Stimulated activated CD4-positive, alpha-beta T cell treated with anti-CD3 and anti-CD28 coated beads, TNF-alpha, amount 100 ng/mL, for 4 hours (primary cell): ENCODE results near the gene FAM193A.
A peak's percentile ranks its signal among the peaks of the same experiment; 100 is the strongest.
"Not testable (repeated sequence)": the region's sequence is repeated elsewhere in the genome, so short reads cannot be mapped to it uniquely, and the experiment has no call there.

Source experiments
- DNase-seq, 3 experiments: peaks; one replicate each; pipeline ENCODE4 v3.0.0-alpha.2; 2020; ENCODE audit warnings: low read depth in 3 of 3

FAM193A gene

GRCh38 chr4:2536193-2537010 is at the start of gene FAM193A:
Gene FAM193A (plus strand): TSS chr4:2536647. CDS start chr4:2536916, 269 bp downstream.
- DNase-seq, result peak; percentile 95 to 99 (median 99)

GRCh38 chr4:2486981-2487380 is 49.5 kb upstream of the FAM193A start:
- no peak for DNase-seq

GRCh38 chr4:2487632-2488031 is 48.8 kb upstream of the FAM193A start:
- DNase-seq, result no peak

GRCh38 chr4:2489081-2489805 is 47.2 kb upstream of the FAM193A start:
- no peak for DNase-seq

- no peak for DNase-seq
Measured at GRCh38 chr4:2489841-2490552, 46.5 kb upstream of the FAM193A start.

- no peak for DNase-seq
Measured at GRCh38 chr4:2492970-2493369, 43.5 kb upstream of the FAM193A start.

GRCh38 chr4:2494992-2495391 is 41.5 kb upstream of the FAM193A start:
- DNase-seq, result no peak

- no peak for DNase-seq
Measured at GRCh38 chr4:2497324-2497723, 39.1 kb upstream of the FAM193A start.

GRCh38 chr4:2497931-2498330 is 38.5 kb upstream of the FAM193A start:
- no peak for DNase-seq

GRCh38 chr4:2500547-2500946 is 35.9 kb upstream of the FAM193A start:
- no peak for DNase-seq

- no peak for DNase-seq
Measured at GRCh38 chr4:2501034-2501594, 35.3 kb upstream of the FAM193A start.

GRCh38 chr4:2503809-2504208 is 32.6 kb upstream of the FAM193A start:
- DNase-seq, result no peak

GRCh38 chr4:2507259-2507658 is 29.2 kb upstream of the FAM193A start:
- no peak for DNase-seq

- no peak for DNase-seq
Measured at GRCh38 chr4:2507855-2508254, 28.6 kb upstream of the FAM193A start.

- DNase-seq, result no peak
Measured at GRCh38 chr4:2510351-2511259, 25.8 kb upstream of the FAM193A start.

- no peak for DNase-seq
Measured at GRCh38 chr4:2511645-2512131, 24.8 kb upstream of the FAM193A start.

GRCh38 chr4:2512396-2513135 is 23.9 kb upstream of the FAM193A start:
- no peak for DNase-seq

- not testable (repeated sequence) for DNase-seq
Measured at GRCh38 chr4:2514193-2514592, 22.3 kb upstream of the FAM193A start.

GRCh38 chr4:2514944-2515343 is 21.5 kb upstream of the FAM193A start:
- DNase-seq, result not testable (repeated sequence)
